ENCODE results near the gene CHP1.

- TF ChIP-seq CTCF (conservative IDR thresholded peaks at IDR 0.05; ENCODE audit: low read length) (no peak), EZH2phosphoT487 (IDR thresholded peaks at IDR 0.05; ENCODE audit: borderline replicate concordance, low read depth, low read length) (no peak)
These were observed 36.6 kb upstream of the CHP1 start for GRCh38 chr15:41194444-41194843.

Measured in OCI-LY7 (cell line).